NB4 (cell line): ENCODE results near the gene UBASH3A.

Experiments used
- MYC ChIP-seq: IDR thresholded peaks from 2 replicates; pipeline ENCODE4 v1.6.1; 2011; ENCODE audit warnings: low read depth, low read length
- POLR2A ChIP-seq: IDR thresholded peaks from 2 replicates; pipeline ENCODE4 v1.6.1; 2011; ENCODE audit warnings: mild to moderate bottlenecking; ENCODE audit not compliant: insufficient read length; ENCODE audit errors: extremely low read depth
- TF ChIP-seq, protein P1 (sequence below): IDR thresholded peaks from one replicate; pipeline ENCODE4 v1.5.1; 2012; ENCODE audit warnings: low read depth, low read length
- TF ChIP-seq, protein P2 (sequence below): IDR thresholded peaks from 2 replicates; pipeline ENCODE4 v1.6.1; 2011; ENCODE audit warnings: low read depth, low read length

GRCh38 chr21:42390193-42390592 lies 13.5 kb upstream of the UBASH3A start:
- TF ChIP-seq, protein P1, sequence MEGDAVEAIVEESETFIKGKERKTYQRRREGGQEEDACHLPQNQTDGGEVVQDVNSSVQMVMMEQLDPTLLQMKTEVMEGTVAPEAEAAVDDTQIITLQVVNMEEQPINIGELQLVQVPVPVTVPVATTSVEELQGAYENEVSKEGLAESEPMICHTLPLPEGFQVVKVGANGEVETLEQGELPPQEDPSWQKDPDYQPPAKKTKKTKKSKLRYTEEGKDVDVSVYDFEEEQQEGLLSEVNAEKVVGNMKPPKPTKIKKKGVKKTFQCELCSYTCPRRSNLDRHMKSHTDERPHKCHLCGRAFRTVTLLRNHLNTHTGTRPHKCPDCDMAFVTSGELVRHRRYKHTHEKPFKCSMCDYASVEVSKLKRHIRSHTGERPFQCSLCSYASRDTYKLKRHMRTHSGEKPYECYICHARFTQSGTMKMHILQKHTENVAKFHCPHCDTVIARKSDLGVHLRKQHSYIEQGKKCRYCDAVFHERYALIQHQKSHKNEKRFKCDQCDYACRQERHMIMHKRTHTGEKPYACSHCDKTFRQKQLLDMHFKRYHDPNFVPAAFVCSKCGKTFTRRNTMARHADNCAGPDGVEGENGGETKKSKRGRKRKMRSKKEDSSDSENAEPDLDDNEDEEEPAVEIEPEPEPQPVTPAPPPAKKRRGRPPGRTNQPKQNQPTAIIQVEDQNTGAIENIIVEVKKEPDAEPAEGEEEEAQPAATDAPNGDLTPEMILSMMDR, result no peak
- TF ChIP-seq POLR2A (no peak), MYC (no peak)
- TF ChIP-seq, protein P2, sequence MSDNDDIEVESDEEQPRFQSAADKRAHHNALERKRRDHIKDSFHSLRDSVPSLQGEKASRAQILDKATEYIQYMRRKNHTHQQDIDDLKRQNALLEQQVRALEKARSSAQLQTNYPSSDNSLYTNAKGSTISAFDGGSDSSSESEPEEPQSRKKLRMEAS, result no peak
